GM10248 (cell line): Measurements from ENCODE around the gene MORC3.
A peak's percentile ranks its signal among the peaks of the same experiment; 100 is the strongest.
"Not testable (repeated sequence)": the region's sequence is repeated elsewhere in the genome, so short reads cannot be mapped to it uniquely, and the experiment has no call there.

Experiments used
- CTCF ChIA-PET: fragments of 300-600 bp; sonication (Branson Sonifier 250); formaldehyde crosslinking; extraction: SDS; loops from one replicate; lab custom pipeline; 2021; ENCODE audit warnings: antibody characterized with exemption; lab: Yijun Ruan, JAX
- POLR2A ChIA-PET: fragments of 350-650 bp; sonication (Branson Sonifier 250); formaldehyde crosslinking; extraction: SDS; loops from one replicate; lab custom pipeline; 2020; ENCODE audit warnings: antibody characterized with exemption; lab: Yijun Ruan, JAX
- DNase-seq: peaks from one replicate; pipeline ENCODE4 v3.0.0; 2012; ENCODE audit errors: extremely low spot score
- TF ChIP-seq, protein P1 (sequence below): IDR thresholded peaks from 2 replicates; pipeline ENCODE4 v1.5.1; 2012; ENCODE audit warnings: mild to moderate bottlenecking, low read depth; ENCODE audit errors: extremely low read depth, missing control alignments, control extremely low read depth

MORC3 gene

DNA sequence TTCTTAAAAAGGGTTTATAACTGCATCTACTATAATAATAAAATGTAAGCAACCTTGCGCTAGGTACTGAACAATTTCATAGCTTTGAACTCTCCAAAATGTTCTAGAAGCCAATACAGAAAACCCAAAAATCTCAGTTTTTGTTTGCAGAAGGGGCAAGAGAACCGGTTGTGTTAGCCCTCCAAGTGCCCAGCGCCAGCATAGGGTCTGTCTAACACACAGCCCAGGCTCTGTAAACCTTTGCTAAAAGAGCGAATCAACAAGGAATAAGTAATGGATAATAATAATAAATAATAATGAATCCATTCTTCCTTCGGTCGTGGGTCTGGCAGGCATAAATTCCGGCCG lies 64.9 kb downstream of the MORC3 start:
- POLR2A ChIA-PET, result no interaction called here
- CTCF ChIA-PET, result interaction anchor here (0.7 kb wide), 1 partner anchor 37 kb away, joined by 3 read pairs; no protein-coding TSS in a partner anchor
- DNase-seq, result no peak
- TF ChIP-seq, protein P1, sequence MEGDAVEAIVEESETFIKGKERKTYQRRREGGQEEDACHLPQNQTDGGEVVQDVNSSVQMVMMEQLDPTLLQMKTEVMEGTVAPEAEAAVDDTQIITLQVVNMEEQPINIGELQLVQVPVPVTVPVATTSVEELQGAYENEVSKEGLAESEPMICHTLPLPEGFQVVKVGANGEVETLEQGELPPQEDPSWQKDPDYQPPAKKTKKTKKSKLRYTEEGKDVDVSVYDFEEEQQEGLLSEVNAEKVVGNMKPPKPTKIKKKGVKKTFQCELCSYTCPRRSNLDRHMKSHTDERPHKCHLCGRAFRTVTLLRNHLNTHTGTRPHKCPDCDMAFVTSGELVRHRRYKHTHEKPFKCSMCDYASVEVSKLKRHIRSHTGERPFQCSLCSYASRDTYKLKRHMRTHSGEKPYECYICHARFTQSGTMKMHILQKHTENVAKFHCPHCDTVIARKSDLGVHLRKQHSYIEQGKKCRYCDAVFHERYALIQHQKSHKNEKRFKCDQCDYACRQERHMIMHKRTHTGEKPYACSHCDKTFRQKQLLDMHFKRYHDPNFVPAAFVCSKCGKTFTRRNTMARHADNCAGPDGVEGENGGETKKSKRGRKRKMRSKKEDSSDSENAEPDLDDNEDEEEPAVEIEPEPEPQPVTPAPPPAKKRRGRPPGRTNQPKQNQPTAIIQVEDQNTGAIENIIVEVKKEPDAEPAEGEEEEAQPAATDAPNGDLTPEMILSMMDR, result no peak

DNA sequence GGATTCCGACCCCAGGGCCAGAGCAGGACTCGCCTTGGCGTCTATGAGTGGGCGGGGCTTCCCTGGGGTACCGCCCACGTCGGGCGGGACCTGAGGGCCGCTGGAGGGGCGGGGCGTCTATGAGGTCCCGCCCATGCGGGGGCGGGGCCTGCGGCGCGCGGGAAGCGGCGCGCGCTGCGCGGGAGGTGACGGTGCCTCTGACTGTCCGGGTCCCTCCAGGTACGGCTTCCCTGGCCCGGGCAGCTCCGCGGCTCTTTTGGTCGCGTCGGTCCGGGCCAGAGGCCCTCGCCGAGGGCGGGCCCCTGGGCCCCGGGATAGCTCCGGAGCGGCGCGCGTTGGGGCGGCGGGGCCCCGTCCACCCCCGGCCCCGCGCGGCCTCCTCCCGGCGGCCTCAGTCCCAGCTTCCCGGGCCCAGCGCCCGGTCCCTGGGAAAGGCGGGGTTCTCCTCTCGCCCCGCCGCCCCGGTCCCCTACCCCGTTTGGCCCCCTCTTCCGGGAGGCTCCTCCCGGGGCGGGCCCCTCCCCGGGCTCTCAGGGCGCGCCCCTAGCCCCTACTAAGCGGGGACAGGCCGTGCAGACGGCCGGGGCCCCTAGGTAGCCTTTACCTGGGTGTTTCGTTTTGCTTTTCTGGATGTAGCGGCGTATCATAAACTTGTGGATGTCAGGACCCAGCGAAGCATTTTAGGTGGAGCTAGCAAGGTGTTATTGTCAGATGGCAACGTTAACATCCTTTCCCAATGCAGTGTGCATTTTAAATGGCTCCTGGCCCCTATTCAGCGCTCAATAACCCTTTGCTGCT lies 65.4 kb downstream of the MORC3 start, which contains the start of gene CHAF1B:
CHAF1B (plus strand) TSS at position 160 of the 798 bp plus-strand sequence. CDS start 745 bp downstream, outside the sequence.
- peak; percentile 96 for DNase-seq
- POLR2A ChIA-PET, result no interaction called here
- TF ChIP-seq, protein P1, result no peak
- CTCF ChIA-PET, result interaction anchor here (0.7 kb wide), 1 partner anchor 36 kb away, joined by 3 read pairs; no protein-coding TSS in a partner anchor

DNA sequence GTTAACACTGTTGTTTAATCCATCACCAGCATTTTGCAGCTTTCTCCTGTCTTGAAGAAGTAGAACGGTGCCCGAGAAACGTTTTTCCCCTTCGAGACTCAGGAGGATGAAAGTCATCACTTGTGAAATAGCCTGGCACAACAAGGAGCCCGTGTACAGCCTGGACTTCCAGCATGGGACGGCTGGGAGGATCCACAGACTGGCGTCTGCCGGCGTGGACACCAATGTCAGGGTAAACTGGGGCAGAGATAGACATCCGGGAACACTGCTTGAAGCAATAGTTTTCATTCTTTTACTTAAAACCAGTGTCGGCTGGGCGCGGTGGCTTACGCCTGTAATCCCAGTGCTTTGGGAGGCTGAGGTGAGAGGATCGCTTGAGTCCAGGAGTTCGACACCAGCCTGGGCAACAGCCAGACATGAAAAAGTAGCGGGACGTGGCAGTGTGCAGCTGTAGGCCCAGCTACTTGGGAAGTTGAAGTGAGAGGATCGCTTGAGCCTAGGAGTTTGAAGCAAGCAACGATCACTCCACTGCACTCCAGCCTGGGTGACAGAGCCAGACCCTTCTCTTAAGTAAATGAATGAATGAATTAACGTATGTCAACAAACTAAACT lies 66.1 kb downstream of the MORC3 start:
- DNase-seq, result no peak
- ChIA-PET POLR2A (interaction anchor here (0.6 kb wide), 1 partner anchor 239 kb away, joined by 3 read pairs; no protein-coding TSS in a partner anchor), CTCF (no interaction called here)
- TF ChIP-seq, protein P1, result no peak

DNA sequence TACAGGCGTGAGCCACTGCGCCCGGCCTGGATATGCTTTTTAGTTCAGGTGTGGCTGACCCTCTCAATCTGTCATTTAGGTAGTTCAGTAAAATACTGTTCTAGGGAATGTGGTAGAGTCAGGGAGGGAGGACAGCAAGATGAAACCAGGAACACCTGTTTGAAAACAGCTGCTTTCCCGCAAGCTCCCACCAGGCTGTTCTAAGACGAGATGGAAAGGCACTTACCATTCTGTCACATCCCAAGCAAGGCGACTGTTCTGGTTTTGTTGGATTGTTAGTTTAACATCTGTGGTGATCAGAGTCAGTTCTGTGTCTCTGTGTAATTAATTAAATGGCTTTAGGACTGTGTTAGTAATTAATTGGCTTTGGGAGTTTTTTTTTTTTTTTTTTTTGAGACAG lies 68.1 kb downstream of the MORC3 start:
- POLR2A ChIA-PET, result no interaction called here
- TF ChIP-seq, protein P1, result no peak
- CTCF ChIA-PET, result interaction anchor here (1.0 kb wide), 1 partner anchor 18 kb away, joined by 3 read pairs; no protein-coding TSS in a partner anchor
- no peak for DNase-seq

DNA sequence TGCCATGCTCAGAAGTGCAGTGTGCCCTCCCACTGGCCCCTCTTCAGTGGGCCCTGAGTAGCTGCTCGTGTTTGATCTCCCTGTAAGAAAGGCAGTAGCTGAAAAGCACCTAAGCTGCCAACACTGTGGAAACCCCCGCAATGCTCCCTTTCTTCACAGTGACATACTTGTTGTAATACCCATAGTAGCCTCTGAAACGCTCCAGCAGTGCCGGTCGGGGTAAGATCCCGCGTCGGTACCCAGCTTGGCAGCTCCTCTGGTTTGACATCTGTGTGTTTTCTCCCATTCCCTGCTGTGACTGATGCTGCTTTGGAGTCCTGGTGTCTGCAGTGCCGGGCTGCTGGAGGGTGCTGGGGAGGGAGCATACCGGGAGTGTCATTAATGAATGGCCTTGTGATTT lies 68.8 kb downstream of the MORC3 start:
- CTCF ChIA-PET, result interaction anchor here (0.8 to 1.5 kb wide), 3 partner anchors 13 to 147 kb away, joined by 3 to 4 read pairs (median 3); no protein-coding TSS in a partner anchor
- TF ChIP-seq, protein P1, result no peak
- POLR2A ChIA-PET, result no interaction called here
- DNase-seq, result peak; percentile 22

DNA sequence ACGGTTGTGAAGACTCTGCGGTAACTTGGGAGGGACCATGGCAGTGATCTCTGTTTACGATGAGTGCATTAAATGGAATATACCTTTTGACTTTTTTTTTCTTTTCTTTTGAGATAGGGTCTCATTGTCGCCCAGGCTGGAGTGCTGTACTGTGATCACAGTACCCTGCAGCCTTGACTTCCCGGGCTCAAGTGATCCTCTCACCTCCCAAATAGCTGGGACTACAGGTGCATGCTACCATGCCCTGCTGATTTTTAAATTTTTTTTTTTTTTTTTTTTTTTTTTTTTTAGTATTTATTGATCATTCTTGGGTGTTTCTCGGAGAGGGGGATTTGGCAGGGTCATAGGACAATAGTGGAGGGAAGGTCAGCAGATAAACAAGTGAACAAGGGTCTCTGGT lies 71.7 kb downstream of the MORC3 start:
- POLR2A ChIA-PET, DNase-seq: not testable (repeated sequence)
- CTCF ChIA-PET, result interaction anchor here (1.0 kb wide), 1 partner anchor 31 kb away, joined by 3 read pairs; no protein-coding TSS in a partner anchor
